ENCODE measurements around the gene SORD.
"Not testable (repeated sequence)": the region's sequence is repeated elsewhere in the genome, so short reads cannot be mapped to it uniquely, and the experiment has no call there.

The SORD gene

DNA sequence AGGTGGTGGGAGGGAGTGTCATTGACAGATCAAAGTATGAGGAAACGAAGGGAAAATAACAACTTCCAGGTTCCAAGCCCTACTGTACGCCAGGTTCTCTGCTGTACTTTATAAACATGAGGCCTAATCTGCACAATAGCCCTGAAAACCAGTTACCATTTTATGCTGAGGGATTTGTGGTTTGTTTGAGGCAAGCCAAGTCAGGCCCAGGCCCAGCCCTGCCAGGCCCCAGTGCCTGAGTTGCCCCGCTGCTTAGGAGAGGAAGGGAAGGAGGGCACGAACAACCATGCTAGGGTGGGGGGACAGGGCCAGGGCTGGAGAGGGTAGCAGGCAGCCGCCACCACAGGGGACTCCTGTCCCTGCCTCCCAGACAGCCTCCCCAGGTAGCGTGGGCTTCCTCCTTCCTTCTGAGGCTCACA is 47.0 kb downstream of the SORD start:
- DNase-seq = not testable (repeated sequence)

DNA sequence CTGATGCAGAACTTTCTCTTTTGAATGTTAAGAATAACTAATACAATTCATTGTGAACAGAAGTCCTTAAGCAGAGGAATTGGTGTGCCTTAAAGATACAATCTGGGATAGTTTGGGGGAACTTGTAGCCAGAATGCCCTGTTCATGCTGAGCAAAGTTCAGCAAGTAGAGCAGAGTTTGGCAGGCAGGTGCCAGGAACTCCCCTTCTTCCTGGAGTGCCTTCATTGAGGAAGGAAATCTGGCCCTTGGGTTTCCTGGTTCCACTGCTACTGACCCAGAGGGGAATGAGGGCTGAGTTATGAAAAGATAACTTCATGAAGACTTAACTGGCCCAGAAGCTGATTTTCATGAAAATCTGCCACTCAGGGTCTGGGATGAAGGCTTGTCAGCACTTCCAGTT is 50.6 kb downstream of the SORD start:
- DNase-seq = not testable (repeated sequence)

- not testable (repeated sequence) for DNase-seq
These were observed 52.7 kb downstream of the SORD start for GRCh38 chr15:45075440-45076320.

DNA sequence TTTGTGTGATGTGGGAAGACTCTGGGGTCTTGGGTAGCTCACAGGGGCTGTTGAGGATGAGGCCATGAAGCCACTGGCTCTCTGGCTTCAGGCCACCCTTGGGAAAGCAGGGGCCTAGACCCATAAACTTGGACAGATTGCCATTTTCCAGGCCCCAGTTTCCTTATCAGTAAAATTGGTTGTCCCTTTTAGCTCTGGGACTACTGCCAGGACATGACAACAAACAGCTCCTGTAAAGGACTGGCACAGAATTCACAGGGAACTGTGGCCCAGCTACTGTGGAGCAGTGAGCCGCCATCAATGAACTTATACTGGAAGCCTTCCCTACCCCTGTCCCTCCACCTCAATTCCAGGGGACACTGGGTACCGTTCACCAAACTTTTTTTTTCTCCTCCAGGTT is 54.4 kb downstream of the SORD start:
- DNase-seq = not testable (repeated sequence)

DNA sequence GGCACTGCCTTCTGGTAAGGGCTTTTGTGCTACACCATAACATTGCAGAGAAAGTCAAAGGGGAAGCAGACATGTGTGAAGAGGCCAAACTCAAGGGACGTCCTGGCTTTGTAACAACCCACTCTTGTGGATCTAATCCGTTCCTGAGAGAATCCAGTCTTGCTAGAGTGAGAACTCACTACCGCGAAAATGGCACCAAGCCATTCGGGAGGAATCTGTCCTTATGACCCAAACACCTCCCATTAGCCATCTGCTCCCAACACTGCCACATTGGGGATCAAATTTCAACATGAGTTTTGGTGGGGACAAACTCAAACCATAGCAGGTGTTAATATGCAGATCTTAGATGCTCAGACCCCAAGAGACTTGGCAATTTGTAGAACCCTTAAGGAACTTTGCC is 56.2 kb downstream of the SORD start:
- not testable (repeated sequence) for DNase-seq

DNA sequence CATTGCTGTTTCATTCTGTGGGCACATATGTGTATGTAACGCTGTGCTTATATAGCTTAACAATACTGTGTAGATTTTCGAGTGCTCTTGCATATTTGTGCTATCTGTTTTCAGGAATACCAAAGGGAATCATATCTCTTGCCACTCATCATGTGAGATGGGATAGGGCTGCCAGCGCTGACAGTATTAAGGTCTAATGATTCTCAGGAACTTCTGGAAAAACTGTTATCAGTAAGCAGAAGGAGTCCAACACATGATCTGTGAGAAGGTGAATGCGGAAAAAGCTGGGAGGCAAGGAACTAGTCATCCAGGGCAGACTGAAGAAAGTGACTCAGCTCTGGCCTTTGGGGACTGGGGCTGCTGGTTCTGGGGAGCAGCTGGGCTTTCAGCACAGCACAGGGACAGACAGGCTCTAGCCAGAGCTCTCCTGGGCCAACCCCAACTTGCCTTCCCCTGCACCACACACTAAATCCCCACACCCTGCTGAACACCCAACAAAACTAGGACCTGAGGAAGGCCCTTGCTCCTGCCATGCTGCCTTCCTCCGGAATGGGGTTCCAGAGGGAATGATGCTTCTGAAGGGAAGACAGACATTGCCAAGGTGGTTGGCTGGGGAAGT is 56.7 kb downstream of the SORD start:
- DNase-seq = not testable (repeated sequence)

- DNase-seq = not testable (repeated sequence)
These were observed 57.6 kb downstream of the SORD start for GRCh38 chr15:45080593-45080992.

DNA sequence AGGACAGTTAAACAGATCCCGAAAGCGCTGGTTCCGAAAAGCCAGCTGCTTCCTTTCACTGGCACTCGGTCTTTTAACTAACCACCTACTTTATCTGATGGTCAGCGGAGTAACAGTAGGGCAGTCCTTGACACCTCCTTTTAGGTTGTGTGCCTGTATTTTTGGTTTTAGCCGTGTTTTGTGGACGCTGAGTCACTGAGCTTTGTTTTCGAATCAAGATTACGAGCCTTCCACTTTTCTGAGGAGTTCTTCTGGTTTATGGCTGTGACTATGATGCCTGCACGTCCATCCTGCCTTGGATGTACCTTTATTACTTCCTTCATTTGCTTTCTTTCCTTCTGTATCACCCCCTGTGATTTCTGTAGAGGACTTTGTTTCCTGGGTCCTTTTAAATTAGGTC is 59.4 kb downstream of the SORD start:
- DNase-seq = not testable (repeated sequence)

GRCh38 chr15:45083223-45083622 is 60.2 kb downstream of the SORD start:
- DNase-seq = no peak

DNA sequence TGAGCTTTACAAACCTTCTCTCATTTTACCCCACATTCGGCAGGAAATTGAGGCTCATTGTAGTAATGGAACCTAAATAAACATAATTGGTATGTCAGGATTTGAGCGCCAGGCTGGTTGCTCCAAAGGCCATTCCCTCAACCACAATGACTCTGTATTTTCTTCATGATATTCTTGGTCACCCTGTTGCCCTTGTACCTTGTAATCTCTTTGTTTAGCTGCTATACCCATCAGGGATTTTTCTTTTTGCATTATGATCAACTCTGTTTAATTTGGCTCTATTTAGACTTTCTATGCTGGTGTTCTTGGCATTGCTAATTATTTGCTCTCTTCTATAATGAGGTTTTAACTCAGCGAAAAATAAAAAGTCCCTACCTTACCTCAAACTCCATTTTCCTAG is 61.2 kb downstream of the SORD start:
- no peak for DNase-seq

- no peak for DNase-seq
These were observed 64.5 kb downstream of the SORD start for GRCh38 chr15:45087513-45087912.

DNA sequence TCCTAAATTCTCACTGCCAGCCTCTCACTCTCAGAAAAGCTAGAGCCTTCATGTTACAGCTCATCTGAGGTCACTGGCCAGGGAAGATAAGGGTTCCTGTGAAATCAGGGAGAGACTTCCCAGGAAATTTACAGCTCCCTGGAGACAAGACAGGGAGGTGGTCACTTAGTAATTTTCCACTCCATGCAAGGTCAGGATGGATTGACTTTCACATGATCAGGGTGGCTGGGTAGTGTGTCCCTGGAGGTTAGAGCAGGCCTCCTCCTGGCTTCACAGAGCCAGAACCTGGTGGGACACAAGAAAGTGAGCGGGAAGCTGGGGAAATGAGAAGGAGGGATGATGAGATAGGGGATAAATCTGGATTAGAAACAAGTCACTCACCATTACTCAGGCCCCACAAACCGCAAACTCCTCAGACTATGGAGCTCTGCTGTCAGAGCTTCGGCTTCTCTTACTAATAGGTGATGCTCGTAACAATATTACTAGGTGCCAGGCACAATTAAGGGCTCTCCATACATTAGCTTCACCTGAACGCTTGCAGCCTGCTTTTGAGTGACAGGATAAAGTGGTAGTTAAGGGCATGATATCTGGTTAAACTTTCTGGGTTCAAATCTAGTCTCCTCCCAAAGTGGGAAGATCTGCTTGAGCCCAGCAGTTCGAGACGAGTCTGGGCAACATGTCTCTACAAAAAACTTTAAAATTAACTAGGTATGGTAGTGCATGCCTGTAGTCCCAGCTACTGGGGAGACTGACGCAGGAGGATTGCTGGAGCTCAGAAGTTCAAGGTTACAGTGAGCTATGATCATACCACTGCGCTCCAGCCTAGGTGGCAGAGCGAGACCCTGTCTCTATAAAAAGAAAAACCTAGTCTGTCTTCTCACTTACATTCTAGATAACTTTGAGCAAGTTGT is 66.1 kb downstream of the SORD start:
- DNase-seq = no peak

DNA sequence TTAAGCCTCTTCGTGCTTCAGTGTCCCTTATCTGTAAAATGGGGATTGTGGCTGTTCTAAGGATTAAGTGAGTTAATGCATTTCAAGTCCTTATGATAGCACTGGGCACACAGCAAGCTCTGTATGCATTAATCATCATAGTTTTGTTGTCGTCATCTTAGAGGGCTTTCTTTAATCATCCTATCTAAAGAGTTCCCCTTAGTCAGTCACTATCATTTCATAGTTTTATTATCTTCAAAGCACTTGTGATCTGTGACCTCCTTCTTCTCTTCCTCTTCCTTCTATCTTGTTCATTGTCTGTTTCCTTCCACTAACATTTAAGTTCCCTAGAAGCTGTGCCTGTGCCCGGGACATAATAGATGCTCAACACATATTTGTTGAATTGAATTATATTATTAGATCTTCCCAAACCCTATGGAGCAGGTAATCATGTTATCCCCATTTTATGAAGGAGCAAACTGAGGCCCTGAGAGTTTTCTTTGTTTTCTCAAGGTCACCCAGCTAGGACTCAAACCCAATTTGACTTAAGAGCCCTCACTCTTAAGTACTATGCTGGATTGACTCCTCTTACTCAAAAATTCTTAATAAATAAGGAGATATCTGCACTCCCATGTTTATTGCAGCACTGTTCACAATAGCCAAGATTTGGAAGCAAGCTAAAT is 66.8 kb downstream of the SORD start:
- no peak for DNase-seq

DNA sequence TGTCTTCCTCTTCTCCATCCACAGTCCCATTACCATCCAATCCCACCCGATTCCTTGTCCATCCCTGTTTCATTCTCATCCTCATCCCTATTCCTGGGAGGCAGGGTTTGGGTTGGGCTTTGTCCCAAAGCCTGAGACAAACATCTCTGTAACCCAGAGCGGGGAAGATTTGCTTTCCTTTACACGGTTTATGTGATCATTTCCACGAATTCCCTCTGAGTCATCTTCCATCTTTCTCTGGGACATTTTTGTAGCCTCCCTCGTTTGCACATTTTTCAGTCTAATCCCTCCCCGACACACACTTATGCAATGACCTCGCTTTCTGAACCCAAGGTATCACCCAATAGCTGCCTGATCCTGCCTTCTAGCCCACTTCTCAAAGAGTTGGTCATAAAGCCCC is 68.2 kb downstream of the SORD start:
- DNase-seq = no peak

GRCh38 chr15:45091576-45091975 is 68.6 kb downstream of the SORD start:
- DNase-seq = no peak

DNA sequence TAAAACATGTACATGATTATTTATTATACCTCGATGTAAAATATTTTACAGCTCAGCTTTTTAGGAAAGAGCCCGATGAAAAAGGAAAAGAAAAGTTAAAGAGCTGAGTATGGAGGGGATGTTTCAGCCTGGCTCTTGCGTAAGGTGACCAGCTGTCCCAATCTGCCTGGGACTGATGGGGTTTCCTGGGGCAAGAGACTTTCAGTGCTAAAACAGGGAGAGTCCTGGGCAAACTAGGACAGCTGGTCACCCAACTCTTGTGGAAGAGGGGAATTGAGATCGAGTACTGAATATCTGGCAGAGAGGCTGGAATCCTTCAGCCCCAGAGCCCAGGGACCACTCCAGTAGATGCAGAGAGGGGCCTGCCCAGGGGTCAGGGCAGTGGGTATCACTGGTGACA is 70.0 kb downstream of the SORD start:
- no peak for DNase-seq

DNA sequence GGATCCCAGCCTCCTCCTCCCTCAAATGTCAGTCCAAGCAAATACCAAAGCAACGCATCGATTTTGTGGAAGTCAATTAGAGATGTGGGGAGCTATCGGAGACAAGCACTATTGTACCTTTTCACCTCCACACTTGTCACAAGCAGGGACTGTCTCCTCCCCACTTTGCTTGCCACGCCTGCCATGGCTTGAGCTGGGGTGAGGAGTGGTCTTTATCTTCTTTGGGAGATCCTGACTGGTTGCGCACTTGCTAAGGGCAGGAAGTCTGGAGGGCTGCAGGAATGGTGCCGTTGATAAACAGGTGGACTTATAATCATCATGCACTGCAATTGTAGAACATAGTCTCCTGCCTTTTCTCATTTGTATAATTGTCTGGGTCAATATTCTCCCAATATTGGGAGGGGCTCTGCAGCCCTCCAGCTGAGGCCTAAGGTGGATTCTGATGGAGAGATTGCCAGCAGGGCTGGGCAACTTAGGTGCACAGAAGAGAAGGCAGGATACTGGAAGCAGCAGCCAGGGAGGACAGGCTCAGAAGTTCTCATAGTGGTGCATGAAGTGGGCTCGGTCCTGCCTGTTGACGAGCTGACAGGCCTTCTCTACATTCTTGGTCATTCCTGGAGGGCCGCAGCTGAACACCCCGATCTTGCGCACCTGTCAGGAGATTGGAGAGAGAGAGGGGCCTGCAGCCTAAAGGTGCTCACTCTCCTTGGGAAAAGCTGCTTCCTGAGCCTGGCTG is 70.8 kb downstream of the SORD start:
- DNase-seq = no peak

- no peak for DNase-seq
These were observed 71.3 kb downstream of the SORD start for GRCh38 chr15:45094358-45094730.

DNA sequence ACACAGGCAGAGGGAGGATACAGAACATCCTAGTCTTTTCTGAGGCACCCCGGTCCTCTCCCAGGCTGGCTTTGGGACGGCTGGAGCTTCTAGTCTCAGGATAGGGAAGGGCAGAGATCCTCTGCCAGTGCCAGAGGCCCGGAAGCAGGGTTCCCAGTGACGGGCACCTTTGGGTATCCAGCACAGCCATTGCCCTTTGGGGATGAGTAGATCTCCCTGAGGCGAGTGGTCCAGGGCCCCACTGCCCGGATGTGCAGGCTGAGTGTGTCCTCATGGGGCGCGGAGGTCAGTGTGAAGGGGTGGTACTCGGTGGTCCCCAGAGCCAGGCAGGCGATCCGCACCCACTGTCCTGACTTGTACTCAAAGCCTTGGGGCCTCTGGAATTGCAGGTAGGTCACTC is 72.7 kb downstream of the SORD start:
- no peak for DNase-seq

DNA sequence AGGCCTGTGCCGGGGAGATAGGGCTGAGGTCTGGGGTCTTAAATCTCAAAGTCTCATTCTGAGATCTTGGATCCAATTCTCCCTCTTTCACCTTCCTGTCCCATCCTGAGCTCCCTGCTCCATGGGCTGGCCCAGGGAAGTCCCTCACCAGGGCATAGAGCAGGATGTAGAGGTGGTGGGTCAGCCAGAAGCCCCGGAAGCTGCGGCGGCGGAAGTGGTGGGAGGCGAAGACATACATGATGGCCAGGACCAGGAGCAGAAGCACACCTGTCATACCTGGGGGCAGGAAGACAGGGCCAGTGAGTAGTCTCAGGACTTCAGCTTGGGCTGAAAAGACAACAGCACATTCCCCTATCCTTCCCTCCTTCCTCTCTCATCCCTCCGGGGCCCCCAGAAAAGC is 74.5 kb downstream of the SORD start:
- DNase-seq = no peak

- DNase-seq = no peak
These were observed 76.7 kb downstream of the SORD start for GRCh38 chr15:45099549-45100165.

All from stimulated activated naive CD4-positive, alpha-beta T cell (primary cell).